ENCODE data around the gene RXFP1. TPM values are rescaled to one million over a fixed set of nuclear protein-coding genes. Genes with fewer than 3 reads are reported as not detected.

The RXFP1 gene
- total RNA-seq, 1 experiment from 2014 or later, result not detected

Other genes with a start within 250 kb of the RXFP1 start
- gene C4orf46, start 150.0 kb downstream of the RXFP1 start, total RNA-seq (2014; rRNA removed; shearing (Covaris generic)), result 32.9 and 35.8 TPM in 2 replicates
- gene ETFDH, start 150.4 kb downstream of the RXFP1 start, total RNA-seq (2014; rRNA removed; shearing (Covaris generic)), result 11.1 and 12.4 TPM in 2 replicates
- gene PPID, start 201.5 kb downstream of the RXFP1 start, total RNA-seq (2014; rRNA removed; shearing (Covaris generic)), result 31.1 and 37.2 TPM in 2 replicates
- 5.9 and 9.2 TPM in 2 replicates for gene FNIP2, start 247.1 kb downstream of the RXFP1 start, total RNA-seq (2014; rRNA removed; shearing (Covaris generic))

Measured in H7 (cell line).